Measurements from ENCODE around the gene BABAM1.
A peak's percentile ranks its signal among the peaks of the same experiment; 100 is the strongest.
"Not testable (repeated sequence)": the region's sequence is repeated elsewhere in the genome, so short reads cannot be mapped to it uniquely, and the experiment has no call there.

The BABAM1 gene

GRCh38 chr19:17264641-17264979 is 2.6 kb upstream of the BABAM1 start, which contains the start of gene USHBP1:
Gene USHBP1 (minus strand): TSS chr19:17264745. CDS start chr19:17264299, 446 bp downstream.
- H3K27ac ChIP-seq: no peak within 1 kb of the TSS
- no peak for TF ChIP-seq CTCF (conservative IDR thresholded peaks at IDR 0.05)

- H3K27ac ChIP-seq: no peak overlapping the region
- no peak for TF ChIP-seq CTCF (conservative IDR thresholded peaks at IDR 0.05)
Observed at GRCh38 chr19:17266026-17266425, 1.2 kb upstream of the BABAM1 start.

- no peak for TF ChIP-seq CTCF (conservative IDR thresholded peaks at IDR 0.05)
- H3K27ac ChIP-seq: 0 out of 2 replicates have a peak overlapping the region, but pooled peaks have one; percentile 13
Observed at GRCh38 chr19:17266589-17266974, 661 bp upstream of the BABAM1 start.

GRCh38 chr19:17268754-17269153 is 1.5 kb downstream of the BABAM1 start:
- no peak overlapping the region for H3K27ac ChIP-seq
- TF ChIP-seq CTCF (conservative IDR thresholded peaks at IDR 0.05): no peak

GRCh38 chr19:17274892-17275291 is 7.6 kb downstream of the BABAM1 start:
- H3K27ac ChIP-seq: not testable (repeated sequence)

GRCh38 chr19:17275441-17276175 is 8.4 kb downstream of the BABAM1 start:
- no peak overlapping the region for H3K27ac ChIP-seq
- no peak for TF ChIP-seq CTCF (conservative IDR thresholded peaks at IDR 0.05)

- TF ChIP-seq CTCF (conservative IDR thresholded peaks at IDR 0.05): no peak
- no peak overlapping the region for H3K27ac ChIP-seq
Observed at GRCh38 chr19:17279436-17279835, 12.2 kb downstream of the BABAM1 start.
